HG03045 (cell line): ENCODE data around the gene VGF.
"Not testable (repeated sequence)": the region's sequence is repeated elsewhere in the genome, so short reads cannot be mapped to it uniquely, and the experiment has no call there.

ENCODE experiments used
- ATAC-seq: cut with Tn5 transposase; IDR thresholded peaks from one replicate; pipeline ENCODE4 v1.9.1; 2021; ENCODE audit warnings: mild to moderate bottlenecking, moderate library complexity; ENCODE audit not compliant: unreplicated experiment

Gene VGF

GRCh38 chr7:101121631-101121990 lies 43.8 kb downstream of the VGF start:
- ATAC-seq: not testable (repeated sequence)

- no peak for ATAC-seq
These were observed 45.1 kb downstream of the VGF start for GRCh38 chr7:101120315-101120714.

- no peak for ATAC-seq
These were observed 45.5 kb downstream of the VGF start for GRCh38 chr7:101119876-101120275.

GRCh38 chr7:101118856-101119255 lies 46.5 kb downstream of the VGF start:
- ATAC-seq: no peak

- no peak for ATAC-seq
These were observed 48.5 kb downstream of the VGF start for GRCh38 chr7:101116898-101117297.

GRCh38 chr7:101115215-101115614 lies 50.2 kb downstream of the VGF start:
- no peak for ATAC-seq

- no peak for ATAC-seq
These were observed 50.9 kb downstream of the VGF start for GRCh38 chr7:101114492-101114891.

GRCh38 chr7:101113836-101114235 lies 51.5 kb downstream of the VGF start:
- no peak for ATAC-seq

- not testable (repeated sequence) for ATAC-seq
These were observed 52.2 kb downstream of the VGF start for GRCh38 chr7:101113140-101113539.
